Measurements from ENCODE around the gene NOX3.

DNA sequence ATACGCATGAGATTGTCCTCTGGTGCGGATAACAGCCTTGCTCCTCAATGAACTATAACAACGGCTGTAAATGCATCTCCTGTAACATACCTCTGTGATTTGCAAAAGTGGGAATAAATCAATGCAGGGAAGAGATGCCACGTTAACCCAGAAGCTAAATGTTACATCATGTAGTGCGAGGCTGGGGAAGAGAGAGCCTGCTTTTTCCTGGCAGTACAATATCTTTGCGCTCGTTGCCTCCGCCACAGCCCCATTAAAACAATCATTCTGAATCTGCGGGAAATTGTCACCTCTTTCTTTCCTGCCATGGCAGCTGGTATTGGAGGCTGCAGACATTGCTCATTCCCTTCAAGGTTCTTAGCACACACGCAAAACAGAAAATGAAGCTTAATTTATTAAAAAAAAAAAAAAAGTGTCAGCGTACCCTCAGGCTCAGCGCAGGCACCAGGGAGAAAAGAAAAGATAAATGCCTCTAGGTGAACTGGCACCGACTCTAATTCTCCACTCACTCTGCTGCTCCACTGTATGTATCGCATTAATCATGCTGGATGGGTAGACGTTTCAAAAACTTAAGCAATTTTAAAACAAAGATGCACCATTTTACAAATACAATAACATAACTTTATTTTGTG lies 71.2 kb downstream of the NOX3 start:
- TF ChIP-seq, protein P1, sequence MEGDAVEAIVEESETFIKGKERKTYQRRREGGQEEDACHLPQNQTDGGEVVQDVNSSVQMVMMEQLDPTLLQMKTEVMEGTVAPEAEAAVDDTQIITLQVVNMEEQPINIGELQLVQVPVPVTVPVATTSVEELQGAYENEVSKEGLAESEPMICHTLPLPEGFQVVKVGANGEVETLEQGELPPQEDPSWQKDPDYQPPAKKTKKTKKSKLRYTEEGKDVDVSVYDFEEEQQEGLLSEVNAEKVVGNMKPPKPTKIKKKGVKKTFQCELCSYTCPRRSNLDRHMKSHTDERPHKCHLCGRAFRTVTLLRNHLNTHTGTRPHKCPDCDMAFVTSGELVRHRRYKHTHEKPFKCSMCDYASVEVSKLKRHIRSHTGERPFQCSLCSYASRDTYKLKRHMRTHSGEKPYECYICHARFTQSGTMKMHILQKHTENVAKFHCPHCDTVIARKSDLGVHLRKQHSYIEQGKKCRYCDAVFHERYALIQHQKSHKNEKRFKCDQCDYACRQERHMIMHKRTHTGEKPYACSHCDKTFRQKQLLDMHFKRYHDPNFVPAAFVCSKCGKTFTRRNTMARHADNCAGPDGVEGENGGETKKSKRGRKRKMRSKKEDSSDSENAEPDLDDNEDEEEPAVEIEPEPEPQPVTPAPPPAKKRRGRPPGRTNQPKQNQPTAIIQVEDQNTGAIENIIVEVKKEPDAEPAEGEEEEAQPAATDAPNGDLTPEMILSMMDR (IDR thresholded peaks at IDR 0.05), result no peak
- TF ChIP-seq POLR2A (IDR thresholded peaks at IDR 0.05) (no peak), EP300 (IDR thresholded peaks at IDR 0.05) (no peak)

Measured in upper lobe of left lung (tissue), 4 donors.